PFSK-1 (cell line): Measurements from ENCODE around the gene RASSF8.

Experiments used
- FOXP2 ChIP-seq: optimal IDR thresholded peaks from 2 replicates; pipeline ENCODE3; 2011; ENCODE audit warnings: borderline replicate concordance, control low read depth, inconsistent platforms; ENCODE audit not compliant: insufficient read depth; ENCODE audit errors: extremely low read length, extremely low read depth
- POLR2AphosphoS5 ChIP-seq: IDR thresholded peaks from 2 replicates; pipeline ENCODE4 v1.6.1; 2012; ENCODE audit warnings: low read depth, mild to moderate bottlenecking, control low read depth, low read length, moderate library complexity
- SIN3A ChIP-seq: IDR thresholded peaks from 2 replicates; pipeline ENCODE4 v1.6.1; 2012; ENCODE audit warnings: mild to moderate bottlenecking, low read length, moderate library complexity, borderline replicate concordance; ENCODE audit not compliant: insufficient read depth
- TAF1 ChIP-seq: IDR thresholded peaks from 2 replicates; pipeline ENCODE4 v1.6.1; 2012; ENCODE audit warnings: low read length, control low read depth, borderline replicate concordance; ENCODE audit not compliant: insufficient read depth
- TF ChIP-seq, protein P1 (sequence below), 2 experiments: IDR thresholded peaks; 2 replicates each; pipeline versions ENCODE4 v1.6.1 to v1.8.0; 2011 to 2012; ENCODE audit warnings: low read depth in 2 of 2, low read length in 2 of 2, control low read depth in 1 of 2, inconsistent platforms in 1 of 2, mild to moderate bottlenecking in 1 of 2, moderate library complexity in 1 of 2; ENCODE audit not compliant: insufficient read depth in 1 of 2

Gene RASSF8

GRCh38 chr12:25942709-25943108 is 15.8 kb upstream of the RASSF8 start:
- TF ChIP-seq POLR2AphosphoS5 = no peak
- no peak for TF ChIP-seq SIN3A
- TF ChIP-seq, protein P1, sequence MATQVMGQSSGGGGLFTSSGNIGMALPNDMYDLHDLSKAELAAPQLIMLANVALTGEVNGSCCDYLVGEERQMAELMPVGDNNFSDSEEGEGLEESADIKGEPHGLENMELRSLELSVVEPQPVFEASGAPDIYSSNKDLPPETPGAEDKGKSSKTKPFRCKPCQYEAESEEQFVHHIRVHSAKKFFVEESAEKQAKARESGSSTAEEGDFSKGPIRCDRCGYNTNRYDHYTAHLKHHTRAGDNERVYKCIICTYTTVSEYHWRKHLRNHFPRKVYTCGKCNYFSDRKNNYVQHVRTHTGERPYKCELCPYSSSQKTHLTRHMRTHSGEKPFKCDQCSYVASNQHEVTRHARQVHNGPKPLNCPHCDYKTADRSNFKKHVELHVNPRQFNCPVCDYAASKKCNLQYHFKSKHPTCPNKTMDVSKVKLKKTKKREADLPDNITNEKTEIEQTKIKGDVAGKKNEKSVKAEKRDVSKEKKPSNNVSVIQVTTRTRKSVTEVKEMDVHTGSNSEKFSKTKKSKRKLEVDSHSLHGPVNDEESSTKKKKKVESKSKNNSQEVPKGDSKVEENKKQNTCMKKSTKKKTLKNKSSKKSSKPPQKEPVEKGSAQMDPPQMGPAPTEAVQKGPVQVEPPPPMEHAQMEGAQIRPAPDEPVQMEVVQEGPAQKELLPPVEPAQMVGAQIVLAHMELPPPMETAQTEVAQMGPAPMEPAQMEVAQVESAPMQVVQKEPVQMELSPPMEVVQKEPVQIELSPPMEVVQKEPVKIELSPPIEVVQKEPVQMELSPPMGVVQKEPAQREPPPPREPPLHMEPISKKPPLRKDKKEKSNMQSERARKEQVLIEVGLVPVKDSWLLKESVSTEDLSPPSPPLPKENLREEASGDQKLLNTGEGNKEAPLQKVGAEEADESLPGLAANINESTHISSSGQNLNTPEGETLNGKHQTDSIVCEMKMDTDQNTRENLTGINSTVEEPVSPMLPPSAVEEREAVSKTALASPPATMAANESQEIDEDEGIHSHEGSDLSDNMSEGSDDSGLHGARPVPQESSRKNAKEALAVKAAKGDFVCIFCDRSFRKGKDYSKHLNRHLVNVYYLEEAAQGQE (IDR thresholded peaks at IDR 0.05; ENCODE audit: insufficient read depth in 1 of 2, low read depth in 2 of 2, low read length in 2 of 2) = no peak

GRCh38 chr12:25943940-25944339 is 14.5 kb upstream of the RASSF8 start:
- TF ChIP-seq SIN3A = no peak
- TF ChIP-seq POLR2AphosphoS5 = no peak
- TF ChIP-seq TAF1 = no peak
- TF ChIP-seq, protein P1 (IDR thresholded peaks at IDR 0.05; ENCODE audit: insufficient read depth in 1 of 2, low read depth in 2 of 2, low read length in 2 of 2) = no peak
- TF ChIP-seq FOXP2 = no peak

- TF ChIP-seq SIN3A = no peak
- TF ChIP-seq, protein P1 (IDR thresholded peaks at IDR 0.05; ENCODE audit: insufficient read depth in 1 of 2, low read depth in 2 of 2, low read length in 2 of 2) = peak in 1 of 2 experiments; percentile 45; a peak in 1 of 4 replicates
Observed at GRCh38 chr12:25949343-25949742, 9.1 kb upstream of the RASSF8 start.

DNA sequence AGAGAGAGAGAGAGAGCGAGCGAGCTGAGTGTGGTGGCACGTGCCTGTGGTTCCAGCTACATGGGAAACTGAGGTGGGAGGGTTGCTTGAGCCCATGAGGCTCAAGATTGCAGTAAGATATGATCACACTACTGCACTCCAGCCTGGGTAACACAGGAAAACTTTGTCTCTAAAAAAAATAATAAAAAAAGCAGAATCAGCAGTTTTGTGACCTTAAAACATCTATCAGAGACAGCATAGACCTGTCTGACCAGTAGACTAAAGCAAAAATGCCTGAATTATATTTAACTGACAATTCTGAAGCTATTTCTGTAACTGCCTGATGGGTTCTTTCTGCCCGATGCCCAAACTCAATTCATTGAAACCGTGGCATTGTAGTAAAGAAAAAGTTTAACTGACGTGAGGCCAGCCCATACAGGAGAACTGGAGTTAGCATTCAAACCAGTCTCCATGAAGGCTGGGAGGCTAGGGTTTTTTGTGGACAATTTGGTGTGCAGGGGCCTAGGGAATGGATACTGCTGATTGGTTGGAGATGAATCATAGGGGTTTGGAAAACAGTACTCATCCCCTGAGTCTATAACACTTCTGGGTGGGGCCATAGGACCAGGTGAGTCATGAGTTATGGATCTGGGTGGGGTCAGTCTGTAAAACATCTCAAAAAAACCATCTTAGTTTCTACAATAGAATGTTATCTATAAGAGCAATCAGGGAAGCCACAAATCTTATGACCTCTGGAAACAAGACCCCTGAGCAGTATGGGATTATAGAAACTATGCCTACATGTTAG is 8.0 kb upstream of the RASSF8 start:
- TF ChIP-seq POLR2AphosphoS5 = no peak
- TF ChIP-seq SIN3A = no peak
- no peak for TF ChIP-seq TAF1
- TF ChIP-seq, protein P1 (IDR thresholded peaks at IDR 0.05; ENCODE audit: insufficient read depth in 1 of 2, low read depth in 2 of 2, low read length in 2 of 2) = no peak
- no peak for TF ChIP-seq FOXP2

GRCh38 chr12:25957793-25958427 is 572 bp upstream of the RASSF8 start:
- TF ChIP-seq TAF1 (peak; percentile 33; the same call in 1 of the 2 replicates), FOXP2 (no peak), POLR2AphosphoS5 (no peak), SIN3A (0 out of 2 replicates have a peak, but pooled peaks have one; percentile 68)
- TF ChIP-seq, protein P1 (IDR thresholded peaks at IDR 0.05; ENCODE audit: insufficient read depth in 1 of 2, low read depth in 2 of 2, low read length in 2 of 2) = no peak
